Measurements from ENCODE around the gene NR6A1. TPM values are rescaled to one million over a fixed set of nuclear protein-coding genes. Genes with fewer than 3 reads are reported as not detected.

NR6A1 gene
- total and polyA plus RNA-seq, 2 experiments from 2014 or later: 44.2 to 139 TPM

DNA sequence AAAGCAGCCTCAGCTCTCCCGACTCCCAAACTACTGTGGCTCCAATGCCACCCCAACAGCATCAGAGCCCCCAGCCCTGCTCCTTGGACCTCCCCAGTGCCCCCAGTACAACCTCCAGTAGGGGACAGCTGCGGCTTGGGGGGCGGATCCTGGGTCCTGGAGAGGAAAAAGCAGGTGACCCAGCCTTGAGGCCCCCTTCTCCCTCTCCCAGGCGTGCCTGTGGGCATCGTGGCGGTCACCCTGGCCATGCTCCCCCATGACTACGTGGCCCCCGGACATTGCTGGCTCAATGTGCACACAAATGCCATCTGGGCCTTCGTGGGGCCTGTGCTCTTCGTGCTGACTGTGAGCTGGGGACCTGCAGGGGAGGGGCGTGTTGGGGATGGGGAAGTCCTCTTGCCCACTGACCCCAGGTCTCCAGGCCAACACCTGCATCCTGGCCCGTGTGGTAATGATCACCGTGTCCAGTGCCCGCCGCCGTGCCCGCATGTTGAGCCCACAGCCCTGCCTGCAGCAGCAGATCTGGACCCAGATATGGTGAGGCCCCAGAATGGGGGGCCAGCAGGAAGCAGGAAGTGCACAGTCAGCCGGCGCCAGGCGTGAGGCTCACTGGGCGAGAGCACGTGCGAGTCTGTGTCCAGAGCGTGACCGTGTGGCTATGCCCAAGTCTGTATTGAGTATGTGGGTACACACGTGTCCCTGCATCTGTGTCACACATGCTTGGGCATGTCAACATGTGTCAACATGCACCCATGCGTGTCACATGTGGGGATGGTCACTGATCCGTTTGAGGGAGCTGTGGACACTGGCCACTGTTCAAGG lies 301.9 kb downstream of the NR6A1 start:
- ATAC-seq (no peak), DNase-seq (ENCODE audit: low spot score) (no peak)
- H3K4me1 ChIP-seq (ENCODE audit: insufficient read depth): no peaks in the 10 kb centered on the region
- H3K4me1 Mint-ChIP-seq: no peaks in the 10 kb centered on the region; the same call in 2 of the 3 replicates
- no peak overlapping the region for H2AFZ ChIP-seq
- no peak overlapping the region for H3K27ac Mint-ChIP-seq
- TF ChIP-seq ZNF462 (CRISPR knock-in tag; IDR thresholded peaks at IDR 0.05): no peak
- TF ChIP-seq NANOG (IDR thresholded peaks at IDR 0.05; ENCODE audit: borderline replicate concordance): no peak
- TF ChIP-seq, protein P1, sequence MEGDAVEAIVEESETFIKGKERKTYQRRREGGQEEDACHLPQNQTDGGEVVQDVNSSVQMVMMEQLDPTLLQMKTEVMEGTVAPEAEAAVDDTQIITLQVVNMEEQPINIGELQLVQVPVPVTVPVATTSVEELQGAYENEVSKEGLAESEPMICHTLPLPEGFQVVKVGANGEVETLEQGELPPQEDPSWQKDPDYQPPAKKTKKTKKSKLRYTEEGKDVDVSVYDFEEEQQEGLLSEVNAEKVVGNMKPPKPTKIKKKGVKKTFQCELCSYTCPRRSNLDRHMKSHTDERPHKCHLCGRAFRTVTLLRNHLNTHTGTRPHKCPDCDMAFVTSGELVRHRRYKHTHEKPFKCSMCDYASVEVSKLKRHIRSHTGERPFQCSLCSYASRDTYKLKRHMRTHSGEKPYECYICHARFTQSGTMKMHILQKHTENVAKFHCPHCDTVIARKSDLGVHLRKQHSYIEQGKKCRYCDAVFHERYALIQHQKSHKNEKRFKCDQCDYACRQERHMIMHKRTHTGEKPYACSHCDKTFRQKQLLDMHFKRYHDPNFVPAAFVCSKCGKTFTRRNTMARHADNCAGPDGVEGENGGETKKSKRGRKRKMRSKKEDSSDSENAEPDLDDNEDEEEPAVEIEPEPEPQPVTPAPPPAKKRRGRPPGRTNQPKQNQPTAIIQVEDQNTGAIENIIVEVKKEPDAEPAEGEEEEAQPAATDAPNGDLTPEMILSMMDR (conservative IDR thresholded peaks at IDR 0.05; ENCODE audit: low read depth in 2 of 2): no peak
- no peak for TF ChIP-seq POLR2AphosphoS5 (IDR thresholded peaks at IDR 0.05; ENCODE audit: low read depth)
- TF ChIP-seq ZNF331 (CRISPR knock-in tag; IDR thresholded peaks at IDR 0.05; ENCODE audit: low read depth): no peak
- no peak overlapping the region for H3K27ac ChIP-seq (ENCODE audit: low read depth)
- H3F3A ChIP-seq (replicated peaks; ENCODE audit: low read depth): no peaks in the 10 kb centered on the region
- no peaks in the 10 kb centered on the region for H3K9me2 ChIP-seq (ENCODE audit: insufficient read depth)
- H3K4me3 Mint-ChIP-seq: no peak overlapping the region
- no peaks in the 10 kb centered on the region for H4K20me1 ChIP-seq (replicated peaks; ENCODE audit: insufficient read depth)
- H3K36me3 ChIP-seq (ENCODE audit: insufficient read depth): no peaks in the 10 kb centered on the region
- no peaks in the 10 kb centered on the region for H3K36me3 Mint-ChIP-seq (ENCODE audit: low read depth)
- no peak overlapping the region for H3K4me3 ChIP-seq
- H3K9me3 Mint-ChIP-seq: no peaks in the 10 kb centered on the region
- H3K79me2 ChIP-seq (replicated peaks; ENCODE audit: insufficient read depth): no peaks in the 10 kb centered on the region
- H3K27me3 Mint-ChIP-seq (ENCODE audit: insufficient read depth, low read depth, poor library complexity): peaks cover 10% of the 10 kb centered on the region
- H3K4me2 ChIP-seq: no peak overlapping the region
- no peaks in the 10 kb centered on the region for H3K27me3 ChIP-seq (ENCODE audit: insufficient read depth)
